Ishikawa (cell line): ENCODE measurements around the gene EML1.

ENCODE experiments used
- CEBPB ChIP-seq: IDR thresholded peaks from 2 replicates; pipeline ENCODE4 v1.6.1; 2012
- CREB1 ChIP-seq: IDR thresholded peaks from 2 replicates; pipeline ENCODE4 v1.6.1; 2012; ENCODE audit warnings: low read depth
- EGR1 ChIP-seq: IDR thresholded peaks from 2 replicates; pipeline ENCODE4 v1.6.1; 2012
- EP300 ChIP-seq: IDR thresholded peaks from 2 replicates; pipeline ENCODE4 v1.6.1; 2012; ENCODE audit warnings: borderline replicate concordance
- FOXM1 ChIP-seq: IDR thresholded peaks from 2 replicates; pipeline ENCODE4 v1.6.1; 2012; ENCODE audit warnings: low read depth, borderline replicate concordance
- NFIC ChIP-seq: IDR thresholded peaks from 2 replicates; pipeline ENCODE4 v1.6.1; 2012
- RAD21 ChIP-seq: IDR thresholded peaks from 2 replicates; pipeline ENCODE4 v1.6.1; 2012; ENCODE audit warnings: low read depth
- TAF1 ChIP-seq: IDR thresholded peaks from 2 replicates; pipeline ENCODE4 v1.6.1; 2012; ENCODE audit warnings: low read depth, mild to moderate bottlenecking
- TCF12 ChIP-seq: IDR thresholded peaks from 2 replicates; pipeline ENCODE4 v1.6.1; 2012; ENCODE audit warnings: low read depth
- TEAD4 ChIP-seq: IDR thresholded peaks from 2 replicates; pipeline ENCODE4 v1.6.1; 2012
- YY1 ChIP-seq: IDR thresholded peaks from 2 replicates; pipeline ENCODE4 v1.6.1; 2012; ENCODE audit warnings: low read depth
- ZBTB7A ChIP-seq: IDR thresholded peaks from 2 replicates; pipeline ENCODE4 v1.6.1; 2012; ENCODE audit warnings: low read depth
- TF ChIP-seq, protein P1 (sequence below): IDR thresholded peaks from 2 replicates; pipeline ENCODE4 v1.6.1; 2012
- TF ChIP-seq, protein P2 (sequence below): IDR thresholded peaks from 2 replicates; pipeline ENCODE4 v1.6.1; 2012
- TF ChIP-seq, protein P3 (sequence below): IDR thresholded peaks from 2 replicates; pipeline ENCODE4 v1.6.1; 2012; ENCODE audit warnings: low read depth, mild to moderate bottlenecking

The EML1 gene

DNA sequence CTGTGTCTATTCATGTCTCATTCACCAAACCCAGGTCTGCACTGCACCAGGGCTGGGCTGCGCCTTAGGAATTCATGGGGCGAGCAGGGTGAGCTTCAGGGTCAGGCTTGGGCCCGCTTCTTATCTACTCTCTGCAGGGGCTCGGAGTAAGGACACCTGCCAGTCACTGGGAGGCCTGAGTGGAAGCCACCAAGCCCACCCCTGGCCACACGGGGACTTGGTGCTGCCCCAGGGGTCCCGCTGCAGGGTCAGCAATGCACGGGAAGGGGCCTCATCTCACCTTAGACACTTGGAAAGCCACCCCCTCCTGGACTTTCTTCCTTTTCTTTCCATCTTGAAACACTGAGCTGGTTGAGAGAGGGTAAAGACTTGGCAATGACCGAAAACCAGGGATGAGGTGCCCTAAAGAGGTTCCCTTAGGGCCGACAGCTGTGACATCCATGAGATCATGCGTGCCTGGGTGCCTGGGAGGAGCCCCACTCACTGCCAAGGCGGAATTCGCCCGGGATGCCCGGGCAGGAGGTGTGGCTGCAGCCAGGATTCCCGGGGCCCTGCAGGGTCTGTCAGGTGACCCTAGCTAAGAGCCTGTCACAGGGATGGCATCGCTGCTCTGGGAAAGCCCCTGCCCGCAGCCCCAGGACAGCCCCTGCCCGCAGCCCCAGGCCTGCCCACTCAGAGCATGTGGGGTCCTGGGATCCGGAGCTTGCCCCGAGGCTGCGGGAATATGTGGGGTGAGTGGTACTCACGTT, 45.5 kb upstream of the EML1 start:
- TF ChIP-seq TEAD4 (no peak), NFIC (no peak), YY1 (no peak), TCF12 (no peak), CEBPB (no peak), RAD21 (no peak), FOXM1 (no peak), EP300 (no peak), TAF1 (no peak), EGR1 (no peak), CREB1 (no peak), ZBTB7A (no peak)
- TF ChIP-seq, protein P1, sequence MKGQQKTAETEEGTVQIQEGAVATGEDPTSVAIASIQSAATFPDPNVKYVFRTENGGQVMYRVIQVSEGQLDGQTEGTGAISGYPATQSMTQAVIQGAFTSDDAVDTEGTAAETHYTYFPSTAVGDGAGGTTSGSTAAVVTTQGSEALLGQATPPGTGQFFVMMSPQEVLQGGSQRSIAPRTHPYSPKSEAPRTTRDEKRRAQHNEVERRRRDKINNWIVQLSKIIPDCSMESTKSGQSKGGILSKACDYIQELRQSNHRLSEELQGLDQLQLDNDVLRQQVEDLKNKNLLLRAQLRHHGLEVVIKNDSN = no peak
- TF ChIP-seq, protein P2, sequence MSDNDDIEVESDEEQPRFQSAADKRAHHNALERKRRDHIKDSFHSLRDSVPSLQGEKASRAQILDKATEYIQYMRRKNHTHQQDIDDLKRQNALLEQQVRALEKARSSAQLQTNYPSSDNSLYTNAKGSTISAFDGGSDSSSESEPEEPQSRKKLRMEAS = no peak
- TF ChIP-seq, protein P3, sequence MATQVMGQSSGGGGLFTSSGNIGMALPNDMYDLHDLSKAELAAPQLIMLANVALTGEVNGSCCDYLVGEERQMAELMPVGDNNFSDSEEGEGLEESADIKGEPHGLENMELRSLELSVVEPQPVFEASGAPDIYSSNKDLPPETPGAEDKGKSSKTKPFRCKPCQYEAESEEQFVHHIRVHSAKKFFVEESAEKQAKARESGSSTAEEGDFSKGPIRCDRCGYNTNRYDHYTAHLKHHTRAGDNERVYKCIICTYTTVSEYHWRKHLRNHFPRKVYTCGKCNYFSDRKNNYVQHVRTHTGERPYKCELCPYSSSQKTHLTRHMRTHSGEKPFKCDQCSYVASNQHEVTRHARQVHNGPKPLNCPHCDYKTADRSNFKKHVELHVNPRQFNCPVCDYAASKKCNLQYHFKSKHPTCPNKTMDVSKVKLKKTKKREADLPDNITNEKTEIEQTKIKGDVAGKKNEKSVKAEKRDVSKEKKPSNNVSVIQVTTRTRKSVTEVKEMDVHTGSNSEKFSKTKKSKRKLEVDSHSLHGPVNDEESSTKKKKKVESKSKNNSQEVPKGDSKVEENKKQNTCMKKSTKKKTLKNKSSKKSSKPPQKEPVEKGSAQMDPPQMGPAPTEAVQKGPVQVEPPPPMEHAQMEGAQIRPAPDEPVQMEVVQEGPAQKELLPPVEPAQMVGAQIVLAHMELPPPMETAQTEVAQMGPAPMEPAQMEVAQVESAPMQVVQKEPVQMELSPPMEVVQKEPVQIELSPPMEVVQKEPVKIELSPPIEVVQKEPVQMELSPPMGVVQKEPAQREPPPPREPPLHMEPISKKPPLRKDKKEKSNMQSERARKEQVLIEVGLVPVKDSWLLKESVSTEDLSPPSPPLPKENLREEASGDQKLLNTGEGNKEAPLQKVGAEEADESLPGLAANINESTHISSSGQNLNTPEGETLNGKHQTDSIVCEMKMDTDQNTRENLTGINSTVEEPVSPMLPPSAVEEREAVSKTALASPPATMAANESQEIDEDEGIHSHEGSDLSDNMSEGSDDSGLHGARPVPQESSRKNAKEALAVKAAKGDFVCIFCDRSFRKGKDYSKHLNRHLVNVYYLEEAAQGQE = no peak

DNA sequence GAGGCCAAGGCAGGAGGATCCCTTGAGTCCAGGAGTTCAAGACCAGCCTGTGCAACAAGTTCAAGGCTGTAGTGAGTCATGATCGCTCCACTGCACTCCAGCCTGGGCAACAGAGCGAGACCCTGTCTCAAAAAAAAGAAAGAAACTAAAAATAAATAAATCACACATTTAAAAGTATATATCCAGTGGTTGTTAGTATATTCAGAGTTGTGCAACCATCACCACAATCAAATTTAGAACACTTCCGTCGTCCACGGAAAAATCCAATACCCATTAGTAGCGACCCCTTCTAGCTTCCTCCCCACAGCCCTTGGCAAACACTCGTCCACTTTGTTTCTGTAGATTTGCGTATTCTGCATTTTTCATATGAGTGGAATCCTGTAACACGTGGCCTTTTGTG, 44.7 kb upstream of the EML1 start:
- TF ChIP-seq, protein P2 = no peak
- TF ChIP-seq TEAD4 (no peak), CEBPB (no peak)

DNA sequence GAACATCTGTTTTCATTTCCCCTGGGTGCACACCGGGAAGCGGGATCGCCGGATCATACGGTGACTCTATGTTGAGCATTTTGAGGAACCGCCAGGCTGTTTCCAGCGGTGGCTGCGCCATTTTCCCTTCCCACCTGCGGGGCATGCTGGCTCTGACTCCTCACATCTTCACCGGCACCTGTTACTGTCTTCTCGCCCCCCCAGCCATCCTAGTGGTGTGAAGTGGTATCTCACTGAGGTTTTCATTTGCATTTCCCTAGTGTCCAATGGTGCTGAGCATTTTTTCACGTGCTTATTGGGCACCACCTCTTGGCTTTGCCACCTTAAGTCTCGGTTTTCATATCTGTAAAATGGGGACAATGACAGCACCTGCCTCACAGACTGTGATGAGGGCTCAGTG, 44.1 kb upstream of the EML1 start:
- TF ChIP-seq, protein P1 = no peak
- TF ChIP-seq, protein P3 = no peak
- no peak for TF ChIP-seq NFIC
- no peak for TF ChIP-seq FOXM1
- no peak for TF ChIP-seq TEAD4
- no peak for TF ChIP-seq CREB1
- no peak for TF ChIP-seq RAD21
- TF ChIP-seq EP300 = no peak
- no peak for TF ChIP-seq TCF12
- TF ChIP-seq YY1 = no peak
- TF ChIP-seq, protein P2 = no peak
- no peak for TF ChIP-seq ZBTB7A
- TF ChIP-seq EGR1 = no peak
- no peak for TF ChIP-seq CEBPB
- no peak for TF ChIP-seq TAF1

DNA sequence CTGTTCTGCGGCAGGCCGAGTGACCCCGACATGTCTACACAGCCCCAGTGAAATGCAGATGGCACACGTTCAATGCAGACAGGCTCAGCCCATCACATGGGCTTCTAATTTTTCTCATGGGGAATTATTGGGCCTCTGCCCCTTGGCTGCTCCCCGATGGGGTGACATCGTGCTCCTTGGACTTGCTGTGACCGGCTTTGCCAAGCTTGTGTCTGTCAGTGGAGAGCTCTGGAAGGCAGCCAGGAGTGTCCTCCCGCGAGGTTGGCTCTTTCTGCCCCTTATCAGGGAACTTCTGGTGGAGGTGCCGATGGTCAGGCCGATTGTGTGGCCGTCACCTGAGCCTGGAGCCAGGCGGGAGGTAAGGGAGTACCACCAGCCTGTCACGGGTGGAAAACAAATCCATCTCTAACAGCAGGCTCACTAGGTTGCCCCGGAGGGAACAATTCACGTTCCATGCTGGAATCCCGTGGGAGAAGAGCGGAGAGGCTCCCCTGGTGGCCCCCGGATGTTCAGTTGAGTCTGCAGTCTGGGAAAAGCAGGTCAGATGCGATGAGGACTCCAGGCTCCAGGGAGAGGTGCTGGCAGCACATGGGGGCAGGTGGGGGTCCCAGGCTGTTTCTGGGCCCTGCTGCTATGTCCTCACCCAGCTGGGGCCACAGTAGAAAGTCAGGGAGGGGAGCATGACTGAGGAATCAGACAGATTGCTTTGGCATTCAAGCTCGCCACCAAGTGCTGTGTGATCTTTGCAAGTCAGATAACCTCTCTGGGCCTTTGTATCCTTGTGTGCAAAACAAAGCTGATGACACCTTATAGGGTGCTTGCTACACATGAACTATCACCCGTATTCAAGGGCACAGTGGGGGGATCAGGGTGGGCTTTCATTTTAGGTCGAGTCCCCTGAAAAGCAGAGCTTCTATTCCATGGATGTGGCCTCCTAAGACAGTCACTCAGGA, 43.2 kb upstream of the EML1 start:
- no peak for TF ChIP-seq CEBPB

DNA sequence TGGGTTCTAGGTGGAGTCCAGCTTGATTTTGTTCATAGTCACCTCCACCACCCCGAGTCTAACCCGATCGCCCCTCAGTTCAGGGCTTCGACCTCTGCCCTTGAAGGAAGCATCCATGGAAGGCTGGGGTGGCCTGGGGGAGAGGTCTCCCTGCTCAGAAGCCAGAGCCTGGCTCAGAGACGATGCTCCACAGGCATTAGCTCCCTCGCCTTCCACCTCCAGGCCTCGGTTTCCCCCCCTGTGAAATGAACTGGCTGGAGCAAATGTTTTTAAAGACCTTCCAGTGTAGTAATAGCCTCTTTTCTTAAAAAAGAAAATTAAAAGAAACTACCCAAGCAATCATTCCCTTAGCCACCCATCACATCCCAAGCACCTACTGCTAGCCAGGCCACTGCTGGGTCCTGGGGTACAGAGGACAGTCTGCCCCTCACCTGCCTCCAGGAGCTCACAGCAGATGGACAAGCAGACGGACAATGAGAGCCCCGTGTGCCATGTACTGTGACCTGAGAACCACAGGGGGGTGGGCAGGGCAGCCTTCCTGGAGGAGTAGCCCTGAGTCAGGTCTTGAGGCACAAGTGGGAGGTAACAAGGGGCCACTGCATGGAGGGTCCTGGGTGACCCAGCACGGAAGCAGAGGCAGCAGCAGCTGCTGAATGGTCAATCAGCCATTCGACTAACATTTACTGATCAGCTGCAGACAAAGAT, 42.3 kb upstream of the EML1 start:
- TF ChIP-seq YY1 = no peak
- TF ChIP-seq CEBPB = no peak
- no peak for TF ChIP-seq CREB1
- TF ChIP-seq EGR1 = no peak
- TF ChIP-seq, protein P1 = no peak
- TF ChIP-seq, protein P3 = no peak
- TF ChIP-seq FOXM1 = no peak
- TF ChIP-seq, protein P2 = no peak
- no peak for TF ChIP-seq TEAD4
- TF ChIP-seq TAF1 = no peak
- TF ChIP-seq NFIC = no peak
- TF ChIP-seq EP300 = no peak
- TF ChIP-seq ZBTB7A = no peak
- no peak for TF ChIP-seq TCF12
